ENCODE data around the gene C15orf39. TPM values are rescaled to one million over a fixed set of nuclear protein-coding genes. Genes with fewer than 3 reads are reported as not detected.
A peak's percentile ranks its signal among the peaks of the same experiment; 100 is the strongest.

C15orf39 gene
- total and polyA plus RNA-seq, 2 of the 13 experiments (the other 11 are each of a cell fraction or from before 2014, with no cell fraction given), result 6.2 to 13.5 TPM

DNA sequence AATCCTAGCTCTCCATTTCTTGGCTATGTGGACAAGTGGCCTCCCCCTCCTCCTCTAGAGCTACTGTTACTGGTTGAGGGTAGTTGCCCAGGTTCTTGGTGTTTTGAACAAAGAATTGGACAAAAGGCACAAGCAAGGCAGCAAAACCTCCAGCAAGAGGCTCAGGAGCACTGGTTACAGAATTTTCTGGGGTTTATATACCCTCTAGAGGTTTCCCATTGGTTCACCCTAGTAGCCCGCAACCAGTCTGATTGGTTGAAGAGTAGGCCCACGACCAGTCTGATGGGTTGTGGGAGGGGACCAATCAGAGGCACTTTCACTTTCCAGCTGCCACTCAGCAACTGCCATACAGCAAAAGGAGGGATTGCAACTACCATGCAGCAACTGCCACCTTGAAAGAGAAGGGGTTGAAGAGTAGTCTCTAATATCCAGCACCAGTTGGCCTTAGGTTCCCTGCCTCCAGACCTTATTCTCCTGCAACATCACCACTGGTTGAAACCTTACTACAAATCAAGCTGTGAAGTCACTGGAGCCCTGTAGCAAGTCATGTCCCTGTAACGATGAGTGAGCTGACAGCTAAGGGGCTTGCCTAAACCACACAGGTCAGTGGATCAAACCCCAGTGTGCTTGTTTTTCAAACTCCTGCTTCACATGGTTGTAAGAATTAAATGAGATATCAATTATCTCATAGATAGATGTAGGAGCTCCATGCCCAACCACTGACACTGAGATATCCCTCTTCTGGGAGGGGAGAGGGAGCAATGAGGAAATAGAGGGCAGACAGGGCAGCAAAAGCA, 2.9 kb upstream of the C15orf39 start (continued):
- TF ChIP-seq, protein P1, sequence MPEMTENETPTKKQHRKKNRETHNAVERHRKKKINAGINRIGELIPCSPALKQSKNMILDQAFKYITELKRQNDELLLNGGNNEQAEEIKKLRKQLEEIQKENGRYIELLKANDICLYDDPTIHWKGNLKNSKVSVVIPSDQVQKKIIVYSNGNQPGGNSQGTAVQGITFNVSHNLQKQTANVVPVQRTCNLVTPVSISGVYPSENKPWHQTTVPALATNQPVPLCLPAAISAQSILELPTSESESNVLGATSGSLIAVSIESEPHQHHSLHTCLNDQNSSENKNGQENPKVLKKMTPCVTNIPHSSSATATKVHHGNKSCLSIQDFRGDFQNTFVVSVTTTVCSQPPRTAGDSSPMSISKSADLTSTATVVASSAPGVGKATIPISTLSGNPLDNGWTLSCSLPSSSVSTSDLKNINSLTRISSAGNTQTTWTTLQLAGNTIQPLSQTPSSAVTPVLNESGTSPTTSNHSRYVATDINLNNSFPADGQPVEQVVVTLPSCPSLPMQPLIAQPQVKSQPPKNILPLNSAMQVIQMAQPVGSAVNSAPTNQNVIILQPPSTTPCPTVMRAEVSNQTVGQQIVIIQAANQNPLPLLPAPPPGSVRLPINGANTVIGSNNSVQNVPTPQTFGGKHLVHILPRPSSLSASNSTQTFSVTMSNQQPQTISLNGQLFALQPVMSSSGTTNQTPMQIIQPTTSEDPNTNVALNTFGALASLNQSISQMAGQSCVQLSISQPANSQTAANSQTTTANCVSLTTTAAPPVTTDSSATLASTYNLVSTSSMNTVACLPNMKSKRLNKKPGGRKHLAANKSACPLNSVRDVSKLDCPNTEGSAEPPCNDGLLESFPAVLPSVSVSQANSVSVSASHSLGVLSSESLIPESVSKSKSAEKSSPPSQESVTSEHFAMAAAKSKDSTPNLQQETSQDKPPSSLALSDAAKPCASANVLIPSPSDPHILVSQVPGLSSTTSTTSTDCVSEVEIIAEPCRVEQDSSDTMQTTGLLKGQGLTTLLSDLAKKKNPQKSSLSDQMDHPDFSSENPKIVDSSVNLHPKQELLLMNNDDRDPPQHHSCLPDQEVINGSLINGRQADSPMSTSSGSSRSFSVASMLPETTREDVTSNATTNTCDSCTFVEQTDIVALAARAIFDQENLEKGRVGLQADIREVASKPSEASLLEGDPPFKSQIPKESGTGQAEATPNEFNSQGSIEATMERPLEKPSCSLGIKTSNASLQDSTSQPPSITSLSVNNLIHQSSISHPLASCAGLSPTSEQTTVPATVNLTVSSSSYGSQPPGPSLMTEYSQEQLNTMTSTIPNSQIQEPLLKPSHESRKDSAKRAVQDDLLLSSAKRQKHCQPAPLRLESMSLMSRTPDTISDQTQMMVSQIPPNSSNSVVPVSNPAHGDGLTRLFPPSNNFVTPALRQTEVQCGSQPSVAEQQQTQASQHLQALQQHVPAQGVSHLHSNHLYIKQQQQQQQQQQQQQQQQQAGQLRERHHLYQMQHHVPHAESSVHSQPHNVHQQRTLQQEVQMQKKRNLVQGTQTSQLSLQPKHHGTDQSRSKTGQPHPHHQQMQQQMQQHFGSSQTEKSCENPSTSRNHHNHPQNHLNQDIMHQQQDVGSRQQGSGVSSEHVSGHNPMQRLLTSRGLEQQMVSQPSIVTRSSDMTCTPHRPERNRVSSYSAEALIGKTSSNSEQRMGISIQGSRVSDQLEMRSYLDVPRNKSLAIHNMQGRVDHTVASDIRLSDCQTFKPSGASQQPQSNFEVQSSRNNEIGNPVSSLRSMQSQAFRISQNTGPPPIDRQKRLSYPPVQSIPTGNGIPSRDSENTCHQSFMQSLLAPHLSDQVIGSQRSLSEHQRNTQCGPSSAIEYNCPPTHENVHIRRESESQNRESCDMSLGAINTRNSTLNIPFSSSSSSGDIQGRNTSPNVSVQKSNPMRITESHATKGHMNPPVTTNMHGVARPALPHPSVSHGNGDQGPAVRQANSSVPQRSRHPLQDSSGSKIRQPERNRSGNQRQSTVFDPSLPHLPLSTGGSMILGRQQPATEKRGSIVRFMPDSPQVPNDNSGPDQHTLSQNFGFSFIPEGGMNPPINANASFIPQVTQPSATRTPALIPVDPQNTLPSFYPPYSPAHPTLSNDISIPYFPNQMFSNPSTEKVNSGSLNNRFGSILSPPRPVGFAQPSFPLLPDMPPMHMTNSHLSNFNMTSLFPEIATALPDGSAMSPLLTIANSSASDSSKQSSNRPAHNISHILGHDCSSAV (CRISPR knock-in tag; IDR thresholded peaks at IDR 0.05; ENCODE audit: borderline replicate concordance), result no peak
- TF ChIP-seq ZNF878 (CRISPR knock-in tag; IDR thresholded peaks at IDR 0.05), result no peak
- no peak for TF ChIP-seq ZNF670 (CRISPR knock-in tag; IDR thresholded peaks at IDR 0.05; ENCODE audit: borderline replicate concordance)
- TF ChIP-seq, protein P2, sequence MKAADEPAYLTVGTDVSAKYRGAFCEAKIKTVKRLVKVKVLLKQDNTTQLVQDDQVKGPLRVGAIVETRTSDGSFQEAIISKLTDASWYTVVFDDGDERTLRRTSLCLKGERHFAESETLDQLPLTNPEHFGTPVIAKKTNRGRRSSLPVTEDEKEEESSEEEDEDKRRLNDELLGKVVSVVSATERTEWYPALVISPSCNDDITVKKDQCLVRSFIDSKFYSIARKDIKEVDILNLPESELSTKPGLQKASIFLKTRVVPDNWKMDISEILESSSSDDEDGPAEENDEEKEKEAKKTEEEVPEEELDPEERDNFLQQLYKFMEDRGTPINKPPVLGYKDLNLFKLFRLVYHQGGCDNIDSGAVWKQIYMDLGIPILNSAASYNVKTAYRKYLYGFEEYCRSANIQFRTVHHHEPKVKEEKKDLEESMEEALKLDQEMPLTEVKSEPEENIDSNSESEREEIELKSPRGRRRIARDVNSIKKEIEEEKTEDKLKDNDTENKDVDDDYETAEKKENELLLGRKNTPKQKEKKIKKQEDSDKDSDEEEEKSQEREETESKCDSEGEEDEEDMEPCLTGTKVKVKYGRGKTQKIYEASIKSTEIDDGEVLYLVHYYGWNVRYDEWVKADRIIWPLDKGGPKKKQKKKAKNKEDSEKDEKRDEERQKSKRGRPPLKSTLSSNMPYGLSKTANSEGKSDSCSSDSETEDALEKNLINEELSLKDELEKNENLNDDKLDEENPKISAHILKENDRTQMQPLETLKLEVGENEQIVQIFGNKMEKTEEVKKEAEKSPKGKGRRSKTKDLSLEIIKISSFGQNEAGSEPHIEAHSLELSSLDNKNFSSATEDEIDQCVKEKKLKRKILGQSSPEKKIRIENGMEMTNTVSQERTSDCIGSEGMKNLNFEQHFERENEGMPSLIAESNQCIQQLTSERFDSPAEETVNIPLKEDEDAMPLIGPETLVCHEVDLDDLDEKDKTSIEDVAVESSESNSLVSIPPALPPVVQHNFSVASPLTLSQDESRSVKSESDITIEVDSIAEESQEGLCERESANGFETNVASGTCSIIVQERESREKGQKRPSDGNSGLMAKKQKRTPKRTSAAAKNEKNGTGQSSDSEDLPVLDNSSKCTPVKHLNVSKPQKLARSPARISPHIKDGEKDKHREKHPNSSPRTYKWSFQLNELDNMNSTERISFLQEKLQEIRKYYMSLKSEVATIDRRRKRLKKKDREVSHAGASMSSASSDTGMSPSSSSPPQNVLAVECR (CRISPR knock-in tag; IDR thresholded peaks at IDR 0.05; ENCODE audit: borderline replicate concordance), result 0 out of 2 replicates have a peak, but pooled peaks have one; percentile 31
- TF ChIP-seq GPN1 (CRISPR knock-in tag; IDR thresholded peaks at IDR 0.05; ENCODE audit: borderline replicate concordance), result no peak
- no peak for TF ChIP-seq KDM3A (CRISPR knock-in tag; IDR thresholded peaks at IDR 0.05; ENCODE audit: low read depth)
- no peak for TF ChIP-seq KDM5A (IDR thresholded peaks at IDR 0.05; ENCODE audit: borderline replicate concordance, low read length)
- TF ChIP-seq MZF1 (CRISPR knock-in tag; IDR thresholded peaks at IDR 0.05; ENCODE audit: borderline replicate concordance), result 0 out of 2 replicates have a peak, but pooled peaks have one; percentile 30
- no peak for TF ChIP-seq SETDB1 (CRISPR knock-in tag; IDR thresholded peaks at IDR 0.05; ENCODE audit: borderline replicate concordance)
- TF ChIP-seq RFXAP (CRISPR knock-in tag; IDR thresholded peaks at IDR 0.05; ENCODE audit: borderline replicate concordance), result peak; percentile 91
- no peak for TF ChIP-seq MIXL1 (CRISPR knock-in tag; IDR thresholded peaks at IDR 0.05)
- 0 out of 2 replicates have a peak, but pooled peaks have one; percentile 16 for TF ChIP-seq KLF12 (CRISPR knock-in tag; IDR thresholded peaks at IDR 0.05; ENCODE audit: borderline replicate concordance)
- TF ChIP-seq HOXA7 (CRISPR knock-in tag; IDR thresholded peaks at IDR 0.05), result no peak
- TF ChIP-seq, protein P3, sequence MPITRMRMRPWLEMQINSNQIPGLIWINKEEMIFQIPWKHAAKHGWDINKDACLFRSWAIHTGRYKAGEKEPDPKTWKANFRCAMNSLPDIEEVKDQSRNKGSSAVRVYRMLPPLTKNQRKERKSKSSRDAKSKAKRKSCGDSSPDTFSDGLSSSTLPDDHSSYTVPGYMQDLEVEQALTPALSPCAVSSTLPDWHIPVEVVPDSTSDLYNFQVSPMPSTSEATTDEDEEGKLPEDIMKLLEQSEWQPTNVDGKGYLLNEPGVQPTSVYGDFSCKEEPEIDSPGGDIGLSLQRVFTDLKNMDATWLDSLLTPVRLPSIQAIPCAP (CRISPR knock-in tag; IDR thresholded peaks at IDR 0.05; ENCODE audit: low read depth), result 0 out of 2 replicates have a peak, but pooled peaks have one; percentile 73
- TF ChIP-seq PITX1 (CRISPR knock-in tag; IDR thresholded peaks at IDR 0.05), result 0 out of 2 replicates have a peak, but pooled peaks have one; percentile 43

All from HepG2 (cell line).